H9 (cell line): ENCODE data around the gene ALLC. TPM values are rescaled to one million over a fixed set of nuclear protein-coding genes. Genes with fewer than 3 reads are reported as not detected.

Source experiments
- DNase-seq: peaks from one replicate; pipeline ENCODE4 v3.0.0-alpha.2; 2017
- H2AFZ ChIP-seq: one replicate; pipeline ENCODE4 v1.6.1; 2013; ENCODE audit warnings: mild to moderate bottlenecking, low read length, control low read depth, moderate library complexity
- H2AK5ac ChIP-seq: 2 replicates; pipeline ENCODE4 v1.6.1; 2013; ENCODE audit warnings: low read length, control low read depth, mixed read lengths; ENCODE audit not compliant: insufficient read length
- H2BK120ac ChIP-seq: one replicate; pipeline ENCODE4 v1.6.1; 2013; ENCODE audit warnings: low read depth, mild to moderate bottlenecking, low read length, control low read depth, inconsistent platforms; ENCODE audit not compliant: poor library complexity, severe bottlenecking
- H2BK12ac ChIP-seq: 2 replicates; pipeline ENCODE4 v1.6.1; 2013; ENCODE audit warnings: low read length, control low read depth, mixed read lengths, low read depth; ENCODE audit not compliant: insufficient read length
- H2BK15ac ChIP-seq: 2 replicates; pipeline ENCODE4 v1.6.1; 2013; ENCODE audit warnings: low read depth, low read length, control low read depth
- H2BK20ac ChIP-seq: one replicate; pipeline ENCODE4 v1.6.1; 2013; ENCODE audit warnings: low read depth, mild to moderate bottlenecking, low read length, control low read depth, inconsistent platforms; ENCODE audit not compliant: poor library complexity, severe bottlenecking
- H2BK5ac ChIP-seq: 2 replicates; pipeline ENCODE4 v1.6.1; 2013; ENCODE audit warnings: low read length, control low read depth, mixed read lengths; ENCODE audit not compliant: insufficient read length
- H3K14ac ChIP-seq: 2 replicates; pipeline ENCODE4 v1.6.1; 2013; ENCODE audit warnings: low read length, control low read depth; ENCODE audit not compliant: insufficient read depth
- H3K18ac ChIP-seq: 2 replicates; pipeline ENCODE4 v1.6.1; 2013; ENCODE audit warnings: low read depth, mild to moderate bottlenecking, mixed read lengths, low read length, control low read depth; ENCODE audit not compliant: insufficient read length
- H3K23ac ChIP-seq: 2 replicates; pipeline ENCODE4 v1.6.1; 2013; ENCODE audit warnings: low read length, control low read depth, mixed read lengths, low read depth; ENCODE audit not compliant: insufficient read length
- H3K23me2 ChIP-seq: 2 replicates; pipeline ENCODE4 v1.6.1; 2013; ENCODE audit warnings: low read depth, mild to moderate bottlenecking, mixed read lengths, low read length, control low read depth; ENCODE audit not compliant: insufficient read length, poor library complexity, severe bottlenecking
- H3K27ac ChIP-seq: 2 replicates; pipeline ENCODE4 v1.5.1; 2013; ENCODE audit warnings: low read length, control low read depth, mixed read lengths, low read depth; ENCODE audit not compliant: insufficient read length
- H3K27me3 ChIP-seq: 2 replicates; pipeline ENCODE4 v1.6.1; 2013; ENCODE audit warnings: low read length, control low read depth, inconsistent platforms; ENCODE audit not compliant: insufficient read depth
- H3K4ac ChIP-seq: 2 replicates; pipeline ENCODE4 v1.6.1; 2013; ENCODE audit warnings: low read depth, mild to moderate bottlenecking, control low read depth, inconsistent platforms, low read length, moderate library complexity
- H3K4me1 ChIP-seq: 2 replicates; pipeline ENCODE4 v1.6.1; 2013; ENCODE audit warnings: low read length, control low read depth, inconsistent platforms; ENCODE audit not compliant: insufficient read depth
- H3K4me2 ChIP-seq: 2 replicates; pipeline ENCODE4 v1.6.1; 2013; ENCODE audit warnings: low read length, control low read depth, mixed read lengths; ENCODE audit not compliant: insufficient read length, insufficient read depth
- H3K56ac ChIP-seq: 2 replicates; pipeline ENCODE4 v1.6.1; 2013; ENCODE audit warnings: low read depth, mild to moderate bottlenecking, mixed read lengths, low read length, control low read depth; ENCODE audit not compliant: insufficient read length
- H3K79me1 ChIP-seq: 2 replicates; pipeline ENCODE4 v1.6.1; 2013; ENCODE audit warnings: low read depth, mild to moderate bottlenecking, moderate library complexity, low read length, control low read depth, inconsistent platforms; ENCODE audit not compliant: insufficient read depth, poor library complexity, severe bottlenecking
- H3K79me2 ChIP-seq: 2 replicates; pipeline ENCODE4 v1.6.1; 2013; ENCODE audit warnings: low read length, control low read depth, inconsistent platforms; ENCODE audit not compliant: insufficient read depth
- H3K9ac ChIP-seq: 2 replicates; pipeline ENCODE4 v1.6.1; 2013; ENCODE audit warnings: low read length, control low read depth, mixed read lengths; ENCODE audit not compliant: insufficient read length; ENCODE audit errors: extremely low read depth
- H3K9me3 ChIP-seq: one replicate; pipeline ENCODE4 v1.6.1; 2013; ENCODE audit warnings: low read depth, low read length, inconsistent platforms; ENCODE audit not compliant: control insufficient read depth
- H3T11ph ChIP-seq: one replicate; pipeline ENCODE4 v1.6.1; 2013; ENCODE audit warnings: mild to moderate bottlenecking, low read length, control low read depth, inconsistent platforms
- H4K20me1 ChIP-seq: one replicate; pipeline ENCODE4 v1.6.1; 2013; ENCODE audit not compliant: control insufficient read depth, insufficient read length, insufficient read depth
- H4K5ac ChIP-seq: 2 replicates; pipeline ENCODE4 v1.6.1; 2013; ENCODE audit warnings: low read depth, mild to moderate bottlenecking, mixed read lengths, low read length, control low read depth; ENCODE audit not compliant: insufficient read length
- H4K8ac ChIP-seq: replicated peaks from 2 replicates; pipeline ENCODE4 v1.6.1; 2013; ENCODE audit warnings: low read length, control low read depth, mixed read lengths, low read depth; ENCODE audit not compliant: insufficient read length
- H4K91ac ChIP-seq: 2 replicates; pipeline ENCODE4 v1.6.1; 2013; ENCODE audit warnings: low read depth, mild to moderate bottlenecking, moderate library complexity, mixed read lengths, low read length, control low read depth; ENCODE audit not compliant: insufficient read length
- H3K27ac Mint-ChIP-seq, 3 experiments: 2 replicates in 2 of 3; 3 replicates in 1 of 3; pipeline ENCODE4 v1.8.0; 2020 to 2021; ENCODE audit warnings: mixed read lengths in 3 of 3, mild to moderate bottlenecking in 1 of 3, moderate library complexity in 1 of 3
- H3K27me3 Mint-ChIP-seq: 2 replicates; pipeline ENCODE4 v1.8.0; 2021; ENCODE audit warnings: low read depth, mild to moderate bottlenecking, moderate library complexity, mixed read lengths
- H3K36me3 Mint-ChIP-seq, 3 experiments: 2 replicates in 2 of 3; 3 replicates in 1 of 3; pipeline ENCODE4 v1.8.0; 2020 to 2021; ENCODE audit warnings: low read depth in 3 of 3, mixed read lengths in 3 of 3; ENCODE audit not compliant: insufficient read depth in 1 of 3
- H3K4me1 Mint-ChIP-seq, 2 experiments: 2 replicates each; pipeline ENCODE4 v1.8.0; 2020; ENCODE audit warnings: mixed read lengths in 2 of 2
- H3K4me3 Mint-ChIP-seq, 2 experiments: 2 replicates in 1 of 2; 3 replicates in 1 of 2; pipeline ENCODE4 v1.8.0; 2020 to 2021; ENCODE audit warnings: mild to moderate bottlenecking in 2 of 2, mixed read lengths in 2 of 2, moderate library complexity in 1 of 2
- H3K9me3 Mint-ChIP-seq, 2 experiments: 2 replicates in 1 of 2; 3 replicates in 1 of 2; pipeline ENCODE4 v1.8.0; 2020; ENCODE audit warnings: mild to moderate bottlenecking in 2 of 2, mixed read lengths in 2 of 2, moderate library complexity in 1 of 2
- CTCF ChIP-seq: fragments of 200-600 bp; sonication (generic); conservative IDR thresholded peaks from 3 replicates; pipeline ENCODE4 v1.8.0; 2021; ENCODE audit warnings: antibody characterized with exemption, mild to moderate bottlenecking
- WGBS: extraction: QIAGEN DNeasy Blood & Tissue Kit; methylation state at CpG from one replicate; pipeline ENCODE4 v1.1.7; 2013; ENCODE audit warnings: missing lambda C conversion rate, low lambda C conversion rate, mixed read lengths; ENCODE audit not compliant: insufficient read length; ENCODE audit errors: extremely low coverage; 5-methylcytosine and 5-hydroxymethylcytosine counted together
- total RNA-seq: library from RNA; stranded (reverse); gene quantifications from 2 replicates; pipeline ENCODE4 v1.2.1, GENCODE V29; 2021

ALLC gene
- total RNA-seq, 1 experiment from 2014 or later = not detected

- H4K8ac ChIP-seq = no peak overlapping the region
- H3K56ac ChIP-seq = no peak overlapping the region
- no peak overlapping the region for H3T11ph ChIP-seq
- Mint-ChIP-seq H3K27ac (no peak overlapping the region), H3K4me3 (no peak overlapping the region), H3K27me3 (peaks cover 9% of the 10 kb centered on the region), H3K4me1 (peaks cover 9 to 17% of the 10 kb centered on the region in 2 experiments), H3K36me3 (no peaks in the 10 kb centered on the region), H3K9me3 (no peaks in the 10 kb centered on the region; a peak in 1 of 5 replicates)
- no peaks in the 10 kb centered on the region for H4K20me1 ChIP-seq
- TF ChIP-seq CTCF = peak; percentile 60
- peak; percentile 82 for DNase-seq
- no peak overlapping the region for H2BK5ac ChIP-seq
- H3K23ac ChIP-seq = no peak overlapping the region
- H2AFZ ChIP-seq = no peak overlapping the region
- H3K18ac ChIP-seq = no peak overlapping the region
- no peak overlapping the region for H2BK120ac ChIP-seq
- H3K9ac ChIP-seq = no peak overlapping the region
- H3K4me2 ChIP-seq = no peak overlapping the region
- H3K27me3 ChIP-seq = no peaks in the 10 kb centered on the region
- no peak overlapping the region for H2AK5ac ChIP-seq
- no peak overlapping the region for H4K5ac ChIP-seq
- H2BK20ac ChIP-seq = no peak overlapping the region
- no peak overlapping the region for H3K14ac ChIP-seq
- H3K9me3 ChIP-seq = no peaks in the 10 kb centered on the region
- H3K79me2 ChIP-seq = no peaks in the 10 kb centered on the region
- no peak overlapping the region for H2BK15ac ChIP-seq
- H3K27ac ChIP-seq = no peak overlapping the region
- H3K4me1 ChIP-seq = no peaks in the 10 kb centered on the region
- H3K4ac ChIP-seq = no peak overlapping the region
- H3K23me2 ChIP-seq = no peaks in the 10 kb centered on the region
- WGBS = no CpG with 5 or more reads among the region's 12 CpGs
- H3K79me1 ChIP-seq = no peaks in the 10 kb centered on the region
- H4K91ac ChIP-seq = no peak overlapping the region
- no peak overlapping the region for H2BK12ac ChIP-seq
Measured at GRCh38 chr2:3628800-3629199, 29.2 kb upstream of the ALLC start.
